ENCODE data around the gene SELPLG. TPM values are rescaled to one million over a fixed set of nuclear protein-coding genes. Genes with fewer than 3 reads are reported as not detected.

SELPLG gene
- total RNA-seq, 6 experiments from 2014 or later = 6.2 to 8.1 (median 7.1) TPM

GRCh38 chr12:108648371-108648770, 14.7 kb upstream of the SELPLG start:
- H3K27me3 Mint-ChIP-seq (ENCODE audit: insufficient read depth) = peaks cover 24% of the 10 kb centered on the region
- H3K9me3 Mint-ChIP-seq = no peaks in the 10 kb centered on the region
- H3K36me3 Mint-ChIP-seq (ENCODE audit: low read depth) = peaks cover 81% of the 10 kb centered on the region
- no peak for DNase-seq
- H3K27ac Mint-ChIP-seq = peak overlapping the region; percentile 94
- H3K4me3 Mint-ChIP-seq = peak overlapping the region; percentile 67
- H3K4me1 Mint-ChIP-seq (ENCODE audit: low read depth) = peaks cover 100% of the 10 kb centered on the region
- TF ChIP-seq CTCF (IDR thresholded peaks at IDR 0.05) = no peak

GRCh38 chr12:108647585-108648287, 14.0 kb upstream of the SELPLG start:
- no peak; the same call in 1 of the 2 replicates for TF ChIP-seq CTCF (IDR thresholded peaks at IDR 0.05)
- H3K27ac Mint-ChIP-seq = peak overlapping the region; percentile 94
- H3K4me3 Mint-ChIP-seq = peak overlapping the region; percentile 67

GRCh38 chr12:108646600-108647579, 13.2 kb upstream of the SELPLG start:
- Mint-ChIP-seq H3K36me3 (ENCODE audit: low read depth) (peaks cover 80% of the 10 kb centered on the region), H3K4me1 (ENCODE audit: low read depth) (peaks cover 96% of the 10 kb centered on the region), H3K4me3 (peak overlapping the region; percentile 67; the same call in 1 of the 2 replicates), H3K27ac (peak overlapping the region; percentile 94), H3K27me3 (ENCODE audit: insufficient read depth) (peaks cover 27% of the 10 kb centered on the region), H3K9me3 (peaks cover 4% of the 10 kb centered on the region; the same call in 1 of the 2 replicates)
- TF ChIP-seq CTCF (IDR thresholded peaks at IDR 0.05) = peak; percentile 29; the same call in 1 of the 2 replicates
- DNase-seq = no peak

More at GRCh38 chr12:108647585-108648287, 14.0 kb upstream of the SELPLG start:
- Mint-ChIP-seq H3K27me3 (ENCODE audit: insufficient read depth) (peaks cover 23% of the 10 kb centered on the region), H3K4me1 (ENCODE audit: low read depth) (peaks cover 98% of the 10 kb centered on the region), H3K36me3 (ENCODE audit: low read depth) (peaks cover 80% of the 10 kb centered on the region), H3K9me3 (no peaks in the 10 kb centered on the region)
- no peak for DNase-seq

DNA sequence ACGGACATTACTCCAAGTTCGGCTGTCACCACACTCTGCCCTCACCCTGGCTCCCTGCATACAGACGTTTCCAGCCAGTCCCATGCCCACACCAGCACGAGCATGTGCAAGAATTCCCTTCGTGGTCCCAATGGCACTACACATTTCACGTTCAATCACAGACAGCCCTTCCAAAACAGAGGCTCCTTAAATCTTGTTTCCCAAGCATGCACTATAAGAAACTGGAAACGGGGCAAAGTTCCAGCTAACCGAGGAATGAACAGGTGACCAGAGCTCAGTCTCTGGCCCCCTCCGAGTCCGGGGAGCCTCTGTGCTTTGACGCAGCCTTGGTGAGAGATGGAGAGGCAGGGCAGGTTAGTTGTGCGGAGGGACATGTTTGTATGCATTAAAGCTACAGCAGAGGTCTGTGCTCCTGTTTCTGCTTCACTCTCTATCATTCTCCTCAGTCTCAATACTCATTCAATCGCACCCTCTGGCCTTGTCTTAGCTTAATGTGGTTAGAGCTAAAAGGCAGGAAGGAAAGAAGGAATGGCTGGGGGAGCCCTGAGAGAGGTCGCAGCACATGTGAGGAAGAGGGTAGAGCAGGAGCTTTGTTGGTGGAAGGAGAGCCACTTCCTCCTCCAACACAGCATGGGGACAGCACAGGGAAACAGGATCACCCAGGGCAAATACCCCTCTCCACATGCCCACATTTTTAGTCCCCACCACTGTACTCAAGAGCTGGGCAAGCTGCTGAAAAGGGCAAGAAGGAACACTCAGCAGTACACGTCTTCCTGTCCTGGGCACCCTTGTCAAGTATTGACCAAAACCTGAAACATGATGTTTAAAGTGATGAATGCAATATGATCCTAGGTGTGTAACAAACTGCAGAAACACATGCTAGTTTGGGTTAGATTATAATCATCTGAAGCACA, 12.2 kb upstream of the SELPLG start:
- H3K27ac Mint-ChIP-seq = peak overlapping the region; percentile 82
- peak overlapping the region; percentile 26; the same call in 1 of the 2 replicates for H3K4me3 Mint-ChIP-seq
- no peak for DNase-seq
- TF ChIP-seq CTCF (IDR thresholded peaks at IDR 0.05) = no peak
- peaks cover 96% of the 10 kb centered on the region for H3K4me1 Mint-ChIP-seq (ENCODE audit: low read depth)
- peaks cover 80% of the 10 kb centered on the region for H3K36me3 Mint-ChIP-seq (ENCODE audit: low read depth)
- peaks cover 33% of the 10 kb centered on the region for H3K27me3 Mint-ChIP-seq (ENCODE audit: insufficient read depth)
- peaks cover 4% of the 10 kb centered on the region; the same call in 1 of the 2 replicates for H3K9me3 Mint-ChIP-seq

- Mint-ChIP-seq H3K27me3 (ENCODE audit: insufficient read depth) (peaks cover 43% of the 10 kb centered on the region), H3K36me3 (ENCODE audit: low read depth) (peaks cover 88% of the 10 kb centered on the region), H3K4me3 (no peak overlapping the region), H3K27ac (peak overlapping the region; percentile 63; the same call in 1 of the 2 replicates), H3K9me3 (peaks cover 4% of the 10 kb centered on the region; the same call in 1 of the 2 replicates), H3K4me1 (ENCODE audit: low read depth) (peaks cover 96% of the 10 kb centered on the region)
- DNase-seq = no peak
- TF ChIP-seq CTCF (IDR thresholded peaks at IDR 0.05) = no peak
Measured at GRCh38 chr12:108644811-108645120, 11.1 kb upstream of the SELPLG start.
